VCaP (cell line): ENCODE measurements around the gene MAP3K20.
A peak's percentile ranks its signal among the peaks of the same experiment; 100 is the strongest.

Source experiments
- H3K27ac ChIP-seq: fragments of 450-650 bp; 2 replicates; pipeline ENCODE4 v1.5.1; 2017
- TF ChIP-seq, protein P1 (sequence below): fragments of 450-650 bp; conservative IDR thresholded peaks from 2 replicates; pipeline ENCODE4 v1.5.1; 2017; ENCODE audit warnings: mild to moderate bottlenecking, moderate library complexity

Gene MAP3K20

DNA sequence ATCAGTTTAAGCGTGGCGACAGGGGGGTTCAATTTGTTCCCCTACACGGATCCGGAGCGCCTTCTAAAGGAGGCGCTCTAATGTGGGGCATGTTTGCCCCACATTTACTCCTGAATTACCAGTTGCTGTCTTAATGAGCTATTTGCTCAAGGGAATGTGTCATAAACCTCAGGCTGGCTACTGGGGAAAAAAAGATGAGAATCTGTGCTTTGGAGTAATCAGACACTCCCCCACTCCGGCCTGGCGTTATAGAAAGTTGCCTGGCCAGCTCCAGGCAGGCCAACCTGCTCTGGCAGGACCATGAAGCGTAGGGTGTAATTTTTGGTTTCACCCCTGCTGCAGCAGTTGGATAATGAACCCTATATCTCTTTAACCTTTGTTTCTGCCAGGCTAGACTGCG, 31.0 kb upstream of the MAP3K20 start:
- TF ChIP-seq, protein P1, sequence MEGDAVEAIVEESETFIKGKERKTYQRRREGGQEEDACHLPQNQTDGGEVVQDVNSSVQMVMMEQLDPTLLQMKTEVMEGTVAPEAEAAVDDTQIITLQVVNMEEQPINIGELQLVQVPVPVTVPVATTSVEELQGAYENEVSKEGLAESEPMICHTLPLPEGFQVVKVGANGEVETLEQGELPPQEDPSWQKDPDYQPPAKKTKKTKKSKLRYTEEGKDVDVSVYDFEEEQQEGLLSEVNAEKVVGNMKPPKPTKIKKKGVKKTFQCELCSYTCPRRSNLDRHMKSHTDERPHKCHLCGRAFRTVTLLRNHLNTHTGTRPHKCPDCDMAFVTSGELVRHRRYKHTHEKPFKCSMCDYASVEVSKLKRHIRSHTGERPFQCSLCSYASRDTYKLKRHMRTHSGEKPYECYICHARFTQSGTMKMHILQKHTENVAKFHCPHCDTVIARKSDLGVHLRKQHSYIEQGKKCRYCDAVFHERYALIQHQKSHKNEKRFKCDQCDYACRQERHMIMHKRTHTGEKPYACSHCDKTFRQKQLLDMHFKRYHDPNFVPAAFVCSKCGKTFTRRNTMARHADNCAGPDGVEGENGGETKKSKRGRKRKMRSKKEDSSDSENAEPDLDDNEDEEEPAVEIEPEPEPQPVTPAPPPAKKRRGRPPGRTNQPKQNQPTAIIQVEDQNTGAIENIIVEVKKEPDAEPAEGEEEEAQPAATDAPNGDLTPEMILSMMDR = no peak

DNA sequence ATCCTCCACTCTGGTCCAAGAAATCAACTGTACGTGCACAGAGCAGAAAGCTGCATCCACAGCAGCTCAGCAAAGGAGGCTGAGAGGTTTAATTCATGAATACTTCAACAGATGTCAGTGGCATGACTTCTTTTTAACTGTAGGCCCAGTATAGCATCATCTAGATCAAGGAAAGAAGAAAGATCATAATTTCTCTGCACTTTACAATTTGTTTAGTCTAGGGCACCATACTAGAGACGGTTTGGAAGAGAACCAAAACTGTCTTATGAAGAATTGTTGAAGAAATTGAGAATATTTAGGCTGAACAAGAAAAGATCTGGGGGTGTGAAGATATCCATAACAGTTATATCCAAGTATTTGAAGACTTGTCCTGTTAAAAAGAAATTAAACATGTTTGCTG, 30.5 kb upstream of the MAP3K20 start:
- TF ChIP-seq, protein P1 = no peak
- no peak overlapping the region for H3K27ac ChIP-seq

More for the DNA sequence above, 31.0 kb upstream of the MAP3K20 start:
- H3K27ac ChIP-seq = no peak overlapping the region

DNA sequence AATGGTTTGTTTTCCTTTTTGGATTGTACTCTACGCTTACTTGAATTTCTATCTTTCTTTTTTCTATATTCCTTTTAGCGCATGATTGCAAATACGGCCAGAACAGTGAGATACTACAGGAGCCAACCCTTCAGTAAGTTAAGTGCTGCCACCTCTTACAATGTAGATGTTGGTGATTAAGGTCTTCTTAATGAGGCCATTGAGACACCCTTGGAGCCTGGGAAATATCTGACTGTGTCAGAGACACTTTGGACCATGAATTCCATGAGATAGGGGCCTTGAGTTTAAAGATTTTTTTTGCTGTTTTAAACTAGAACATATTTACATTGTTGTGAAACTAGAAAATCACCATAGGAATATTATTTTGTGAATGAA, 27.1 kb upstream of the MAP3K20 start:
- TF ChIP-seq, protein P1 = no peak
- peak overlapping the region; percentile 50 for H3K27ac ChIP-seq

DNA sequence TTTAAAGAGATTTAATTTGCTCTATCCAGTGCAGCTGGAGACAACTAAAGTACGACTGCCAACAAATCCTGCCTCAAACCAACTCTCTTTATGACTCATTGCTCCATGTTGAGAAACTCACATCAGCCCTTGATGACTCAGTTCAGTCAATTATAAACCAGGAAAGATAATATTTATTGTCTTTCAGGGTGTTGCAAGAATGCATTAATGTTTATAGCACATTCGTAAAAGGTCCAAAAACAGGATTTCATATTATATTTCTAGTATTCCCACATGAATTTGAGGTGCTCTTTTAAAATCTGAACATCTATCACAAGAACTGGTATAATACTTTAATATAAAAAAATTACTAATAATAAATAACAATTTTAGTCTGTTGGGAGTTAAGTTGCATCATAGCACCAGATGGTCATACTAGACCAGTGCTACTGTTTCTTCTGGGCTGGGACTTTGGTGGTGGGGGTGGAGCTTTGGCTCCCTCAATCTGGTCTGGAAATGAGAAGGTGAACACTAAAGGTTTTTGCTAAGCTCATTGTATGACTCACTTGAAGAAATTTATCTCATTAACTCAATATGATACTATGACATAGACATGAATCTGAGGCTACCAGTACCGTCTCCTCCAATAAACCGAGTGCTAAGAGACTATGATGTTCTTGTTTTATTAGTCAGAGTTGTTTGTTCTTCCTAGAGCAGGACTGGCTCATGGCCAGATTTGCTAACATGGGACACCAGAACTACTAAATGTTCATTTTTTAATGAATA, 26.6 kb upstream of the MAP3K20 start:
- TF ChIP-seq, protein P1 = no peak
- peak overlapping the region; percentile 50 for H3K27ac ChIP-seq

DNA sequence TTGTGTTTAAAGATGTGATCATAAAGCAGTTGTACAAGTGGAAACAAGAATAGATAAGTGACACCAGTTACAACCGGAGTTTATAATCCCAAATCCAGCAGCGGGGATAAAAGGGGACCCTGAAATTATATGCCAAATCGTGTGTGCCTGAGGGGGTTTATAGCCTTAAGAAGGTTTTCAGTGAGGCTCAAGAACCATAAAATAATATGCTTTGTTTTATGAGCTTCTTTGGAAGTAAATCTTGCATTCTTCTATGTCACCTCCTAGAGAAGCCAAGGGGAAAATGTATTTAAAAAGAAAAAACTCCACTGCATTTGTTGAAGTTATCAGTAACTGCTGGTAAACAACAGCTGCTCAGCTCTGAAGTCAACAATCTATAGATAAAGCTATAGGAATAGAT, 25.8 kb upstream of the MAP3K20 start:
- peak overlapping the region; percentile 50 for H3K27ac ChIP-seq

DNA sequence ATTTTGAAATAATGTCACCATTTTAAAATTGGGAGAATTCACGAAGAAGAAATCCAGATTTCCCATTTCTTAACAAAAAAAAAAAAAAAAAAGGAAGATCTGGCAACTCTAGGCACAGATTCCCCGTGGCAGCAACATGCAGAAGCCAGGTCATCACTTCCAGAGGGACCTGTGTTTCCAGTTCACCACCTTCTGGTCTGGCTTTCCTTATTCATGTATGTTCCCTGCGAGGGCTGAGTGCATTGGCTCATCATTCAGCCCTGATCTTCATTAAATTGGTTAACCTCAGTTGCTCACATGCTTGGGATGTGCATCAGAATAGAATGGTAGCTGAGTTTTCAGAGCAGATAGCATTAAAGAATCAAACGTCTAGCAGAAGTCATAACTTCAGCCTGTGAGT, 25.0 kb upstream of the MAP3K20 start:
- TF ChIP-seq, protein P1 = no peak
- peak overlapping the region; percentile 50 for H3K27ac ChIP-seq

More for the DNA sequence above, 25.8 kb upstream of the MAP3K20 start:
- TF ChIP-seq, protein P1 = no peak

DNA sequence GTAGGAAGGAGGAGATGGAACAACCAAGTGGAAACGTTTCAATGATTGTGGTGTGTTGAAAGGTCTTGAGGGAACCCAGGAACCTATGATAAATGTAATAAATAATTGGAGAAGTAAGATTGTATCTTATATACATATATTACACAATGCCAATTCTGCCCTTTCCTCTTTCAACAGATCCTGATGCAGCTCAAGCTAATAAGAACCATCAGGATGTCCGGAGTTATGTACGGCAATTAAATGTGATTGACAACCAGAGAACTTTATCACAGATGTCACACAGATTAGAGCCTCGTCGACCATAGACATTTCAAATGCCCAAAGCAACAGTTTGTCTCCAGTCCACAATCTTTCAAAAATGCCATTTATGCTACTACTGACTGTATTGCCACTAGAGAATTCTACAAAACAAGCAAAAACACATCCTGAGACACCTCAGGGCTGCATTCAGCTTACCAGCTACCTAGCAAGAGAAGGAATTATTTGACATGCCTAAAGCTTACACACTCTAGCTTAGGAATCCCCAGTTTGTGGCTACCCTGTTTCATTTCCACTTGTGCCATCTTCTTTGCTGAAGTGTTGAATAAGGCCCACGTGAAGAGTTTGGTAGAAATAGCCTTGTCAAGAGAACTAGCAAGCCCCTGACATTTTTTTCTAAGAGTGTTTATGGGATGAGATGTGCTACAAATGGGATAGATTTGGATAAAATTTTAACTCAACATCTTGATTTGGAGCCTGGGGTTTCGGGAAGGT, 24.0 kb upstream of the MAP3K20 start:
- TF ChIP-seq, protein P1 = no peak
- peak overlapping the region; percentile 25; the same call in 1 of the 2 replicates for H3K27ac ChIP-seq
